GM10266 (cell line): ENCODE results near the gene CAPSL.

ENCODE experiments used
- DNase-seq: peaks from one replicate; pipeline ENCODE4 v3.0.0; 2012; ENCODE audit errors: extremely low spot score
- TF ChIP-seq, protein P1 (sequence below): IDR thresholded peaks from 2 replicates; pipeline ENCODE4 v1.5.1; 2012; ENCODE audit warnings: mild to moderate bottlenecking, low read depth; ENCODE audit not compliant: control insufficient read depth, insufficient read depth; ENCODE audit errors: missing control alignments

The CAPSL gene

DNA sequence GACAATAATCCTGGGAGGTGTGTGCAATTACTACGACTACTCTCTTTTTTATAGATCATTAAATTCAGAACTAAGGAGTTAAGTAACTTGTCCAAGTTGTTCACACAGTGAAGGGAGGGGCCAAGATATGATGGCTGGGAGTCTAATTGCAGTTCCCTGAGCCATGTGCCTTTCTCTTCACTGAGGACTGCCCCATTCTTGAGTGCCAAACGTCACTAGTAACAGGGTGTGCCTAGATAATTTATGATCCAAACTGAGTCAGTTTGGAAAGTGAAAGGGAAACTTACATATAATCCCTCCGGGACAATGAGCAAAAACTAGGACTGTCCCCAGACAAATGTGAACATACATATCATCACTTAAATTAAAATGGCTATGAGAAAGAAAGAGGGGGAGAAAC is 61.5 kb downstream of the CAPSL start:
- DNase-seq = no peak
- TF ChIP-seq, protein P1, sequence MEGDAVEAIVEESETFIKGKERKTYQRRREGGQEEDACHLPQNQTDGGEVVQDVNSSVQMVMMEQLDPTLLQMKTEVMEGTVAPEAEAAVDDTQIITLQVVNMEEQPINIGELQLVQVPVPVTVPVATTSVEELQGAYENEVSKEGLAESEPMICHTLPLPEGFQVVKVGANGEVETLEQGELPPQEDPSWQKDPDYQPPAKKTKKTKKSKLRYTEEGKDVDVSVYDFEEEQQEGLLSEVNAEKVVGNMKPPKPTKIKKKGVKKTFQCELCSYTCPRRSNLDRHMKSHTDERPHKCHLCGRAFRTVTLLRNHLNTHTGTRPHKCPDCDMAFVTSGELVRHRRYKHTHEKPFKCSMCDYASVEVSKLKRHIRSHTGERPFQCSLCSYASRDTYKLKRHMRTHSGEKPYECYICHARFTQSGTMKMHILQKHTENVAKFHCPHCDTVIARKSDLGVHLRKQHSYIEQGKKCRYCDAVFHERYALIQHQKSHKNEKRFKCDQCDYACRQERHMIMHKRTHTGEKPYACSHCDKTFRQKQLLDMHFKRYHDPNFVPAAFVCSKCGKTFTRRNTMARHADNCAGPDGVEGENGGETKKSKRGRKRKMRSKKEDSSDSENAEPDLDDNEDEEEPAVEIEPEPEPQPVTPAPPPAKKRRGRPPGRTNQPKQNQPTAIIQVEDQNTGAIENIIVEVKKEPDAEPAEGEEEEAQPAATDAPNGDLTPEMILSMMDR = no peak

DNA sequence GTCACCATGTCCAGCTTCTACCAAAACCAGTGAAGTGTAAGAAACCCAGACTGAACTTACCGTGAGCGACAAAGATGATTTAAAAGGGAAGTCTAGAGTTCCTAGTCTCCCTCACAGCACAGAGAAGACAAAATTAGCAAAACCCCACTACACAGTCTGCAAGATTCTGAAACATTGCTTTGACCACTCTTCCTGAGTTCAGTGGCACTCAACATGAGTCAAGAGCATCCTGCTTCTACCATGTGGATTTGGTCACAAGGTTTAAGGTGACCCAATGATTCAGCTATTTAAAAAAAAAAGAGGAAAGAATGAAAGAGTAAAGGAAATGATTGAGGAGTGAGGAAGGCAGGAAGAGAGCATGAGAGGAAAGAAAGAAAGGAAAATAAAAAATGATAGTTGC is 62.0 kb downstream of the CAPSL start:
- TF ChIP-seq, protein P1 = no peak
- DNase-seq = no peak

GRCh38 chr5:35870605-35871004 is 67.8 kb downstream of the CAPSL start:
- TF ChIP-seq, protein P1 = no peak
- DNase-seq = no peak

GRCh38 chr5:35869685-35870277 is 68.6 kb downstream of the CAPSL start:
- TF ChIP-seq, protein P1 = no peak
- no peak for DNase-seq

- DNase-seq = no peak
- TF ChIP-seq, protein P1 = no peak
Measured at GRCh38 chr5:35867998-35868397, 70.4 kb downstream of the CAPSL start.

DNA sequence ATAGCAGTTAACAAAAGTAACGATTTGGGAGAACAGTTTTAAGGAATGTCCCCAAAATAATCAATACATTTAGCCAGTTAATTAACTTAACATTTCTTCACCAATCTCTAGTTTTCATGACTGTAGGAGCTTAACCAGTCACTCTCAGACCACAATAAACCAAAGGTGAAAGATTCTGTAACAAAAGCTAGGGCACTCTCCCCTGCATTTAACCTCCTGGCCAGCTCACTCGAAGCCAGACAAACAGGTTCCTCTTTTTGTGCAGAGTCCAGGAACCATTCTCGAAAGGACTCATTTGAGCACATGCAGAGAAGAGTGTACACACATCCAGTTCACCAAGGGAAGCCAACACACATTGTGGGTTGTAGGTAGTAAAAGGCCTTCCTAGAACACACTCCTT is 75.3 kb downstream of the CAPSL start:
- no peak for DNase-seq

DNA sequence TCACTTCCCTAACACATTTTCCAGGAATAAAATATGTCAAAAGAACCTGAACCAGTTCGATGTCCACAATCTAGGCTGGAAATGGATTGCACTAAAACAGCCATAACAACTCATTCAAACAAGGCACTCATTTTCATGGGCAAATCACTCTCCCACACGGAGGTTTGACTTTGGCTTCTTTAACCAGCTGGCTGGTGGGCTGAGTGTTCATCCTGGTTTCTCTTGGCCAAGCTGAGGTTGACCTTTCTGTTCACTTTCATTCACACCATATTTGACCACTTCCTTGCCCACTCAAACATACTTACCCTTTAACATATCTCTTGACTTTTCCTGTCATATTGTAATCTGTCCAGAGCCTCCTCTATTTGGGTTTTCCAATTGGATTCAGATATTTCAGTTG is 76.3 kb downstream of the CAPSL start:
- TF ChIP-seq, protein P1 = no peak
- no peak for DNase-seq

More for the DNA sequence above, 75.3 kb downstream of the CAPSL start:
- TF ChIP-seq, protein P1 = no peak
